Transverse colon (tissue), 3 donors: ENCODE results near the gene IST1.

Experiments used
- CTCF ChIP-seq, 5 experiments: fragments of 200-600 bp in 3 of 5; fragments of 450-650 bp in 2 of 5; sonication (generic) in 3 of 5; IDR thresholded peaks; 1 replicate in 2 of 5; 2 replicates in 3 of 5; pipeline ENCODE4 v1.5.1; 2016 to 2017; ENCODE audit warnings: antibody characterized with exemption in 5 of 5, inconsistent platforms in 3 of 5, mild to moderate bottlenecking in 2 of 5, moderate library complexity in 1 of 5
- EP300 ChIP-seq: sonication (generic); formaldehyde crosslinking; IDR thresholded peaks from one replicate; pipeline ENCODE4 v1.6.1; 2017; ENCODE audit warnings: antibody characterized with exemption, low read depth

- TF ChIP-seq CTCF (IDR thresholded peaks at IDR 0.05): no peak
- TF ChIP-seq EP300: no peak
Measured at GRCh38 chr16:71878911-71879310, 16.4 kb upstream of the IST1 start.
